GM12891 (cell line): ENCODE results near the gene CASS4.

ENCODE experiments used
- POLR2A ChIP-seq: IDR thresholded peaks from 2 replicates; pipeline ENCODE4 v1.6.1; 2011; ENCODE audit warnings: low read depth, low read length, control low read depth
- SPI1 ChIP-seq: IDR thresholded peaks from 2 replicates; pipeline ENCODE4 v1.6.1; 2011; ENCODE audit warnings: low read depth, low read length, control low read depth

- TF ChIP-seq POLR2A (no peak), SPI1 (no peak)
These were observed 11.9 kb upstream of the CASS4 start for GRCh38 chr20:56400001-56400640.
